SK-N-SH (cell line): ENCODE results near the gene FBXL7. TPM values are rescaled to one million over a fixed set of nuclear protein-coding genes. Genes with fewer than 3 reads are reported as not detected.

Experiments
- CTCF ChIA-PET: fragments of 300-600, 350-600 bp; formaldehyde crosslinking; extraction: SDS; loops from one replicate; lab custom pipeline; 2021; lab: Yijun Ruan, JAX
- POLR2A ChIA-PET: fragments of 350-600 bp; sonication (Branson Sonifier 250); formaldehyde crosslinking; extraction: SDS; loops from one replicate; lab custom pipeline; 2020; ENCODE audit warnings: antibody characterized with exemption, inconsistent platforms; lab: Yijun Ruan, JAX
- DNase-seq: peaks from one replicate; pipeline ENCODE4 v3.0.0; 2012
- H2AFZ ChIP-seq: fragments of 200-600 bp; sonication (generic); 2 replicates; pipeline ENCODE4 v1.8.1; 2016; ENCODE audit warnings: antibody characterized with exemption, mild to moderate bottlenecking, low read depth
- H3F3A ChIP-seq: fragments of 200-600 bp; sonication (generic); replicated peaks from 2 replicates; pipeline ENCODE3; 2016; ENCODE audit warnings: antibody characterized with exemption, mild to moderate bottlenecking; ENCODE audit not compliant: insufficient read depth
- H3K27ac ChIP-seq, 2 experiments: fragments of 200-500 bp in 1 of 2; fragments of 200-600 bp in 1 of 2; sonication (Bioruptor generic) in 1 of 2; sonication (generic), shearing (Covaris generic) in 1 of 2; 2 replicates each; pipeline versions ENCODE4 v1.5.1 to v1.6.1; 2014 to 2016; ENCODE audit warnings: low read depth in 2 of 2, inconsistent platforms in 1 of 2, low read length in 1 of 2, mild to moderate bottlenecking in 1 of 2, mixed read lengths in 1 of 2
- H3K27me3 ChIP-seq: fragments of 200-600 bp; sonication (generic), shearing (Covaris generic); 2 replicates; pipeline ENCODE4 v1.6.1; 2016; ENCODE audit warnings: mixed run types; ENCODE audit not compliant: insufficient read depth
- H3K36me3 ChIP-seq, 2 experiments: fragments of 200-500 bp in 1 of 2; fragments of 200-600 bp in 1 of 2; sonication (Bioruptor generic) in 1 of 2; sonication (generic) in 1 of 2; replicated peaks in 1 of 2; 2 replicates each; pipeline versions ENCODE3 to v1.5.1; 2014 to 2016; ENCODE audit warnings: low read length in 1 of 2, mild to moderate bottlenecking in 1 of 2; ENCODE audit not compliant: insufficient read depth in 2 of 2, control insufficient read depth in 1 of 2
- H3K4me1 ChIP-seq, 2 experiments: fragments of 200-500 bp in 1 of 2; fragments of 200-600 bp in 1 of 2; sonication (Bioruptor generic) in 1 of 2; sonication (generic), shearing (Covaris generic) in 1 of 2; 2 replicates each; pipeline versions ENCODE4 v1.5.1 to v1.6.1; 2014 to 2016; ENCODE audit warnings: low read depth in 1 of 2, low read length in 1 of 2, mixed run types in 1 of 2; ENCODE audit not compliant: insufficient read depth in 2 of 2, control insufficient read depth in 1 of 2
- H3K4me2 ChIP-seq: fragments of 200-600 bp; sonication (generic), shearing (Covaris generic); 2 replicates; pipeline ENCODE4 v1.6.1; 2017; ENCODE audit warnings: mixed run types
- H3K4me3 ChIP-seq, 2 experiments: fragments of 200-500 bp in 1 of 2; fragments of 200-600 bp in 1 of 2; sonication (Bioruptor generic) in 1 of 2; sonication (generic), shearing (Covaris generic) in 1 of 2; 2 replicates each; pipeline versions ENCODE4 v1.5.1 to v1.8.1; 2014 to 2016; ENCODE audit warnings: low read depth in 2 of 2, inconsistent platforms in 1 of 2, low read length in 1 of 2, mild to moderate bottlenecking in 1 of 2, mixed read lengths in 1 of 2, moderate library complexity in 1 of 2
- H3K79me2 ChIP-seq: fragments of 200-600 bp; sonication (generic); 2 replicates; pipeline ENCODE4 v1.8.1; 2017; ENCODE audit warnings: mild to moderate bottlenecking; ENCODE audit not compliant: insufficient read depth
- H3K9ac ChIP-seq: fragments of 200-600 bp; sonication (generic); 2 replicates; pipeline ENCODE4 v1.6.1; 2017; ENCODE audit warnings: mixed run types
- H3K9me2 ChIP-seq: fragments of 200-600 bp; sonication (generic); 2 replicates; pipeline ENCODE4 v1.6.1; 2017; ENCODE audit warnings: mixed run types
- H3K9me3 ChIP-seq: fragments of 200-600 bp; sonication (generic); 2 replicates; pipeline ENCODE4 v1.6.1; 2017; ENCODE audit warnings: mixed run types, mild to moderate bottlenecking, moderate library complexity
- H4K20me1 ChIP-seq: fragments of 200-600 bp; sonication (generic); 2 replicates; pipeline ENCODE4 v1.6.1; 2017; ENCODE audit warnings: mild to moderate bottlenecking, mixed run types; ENCODE audit not compliant: insufficient read depth
- GATA2 ChIP-seq: sonication (generic); formaldehyde crosslinking; IDR thresholded peaks from 2 replicates; pipeline ENCODE4 v1.5.0; 2020; ENCODE audit warnings: mild to moderate bottlenecking, missing genetic modification reagents
- JUND ChIP-seq: IDR thresholded peaks from 2 replicates; pipeline ENCODE4 v1.4.0; 2012
- MEF2A ChIP-seq: IDR thresholded peaks from 2 replicates; pipeline ENCODE4 v1.4.0; 2012; ENCODE audit warnings: low read depth, borderline replicate concordance
- MXI1 ChIP-seq: IDR thresholded peaks from 2 replicates; pipeline ENCODE4 v1.6.1; 2012; ENCODE audit warnings: mild to moderate bottlenecking, low read depth, low read length, improper control_type of control experiment
- NFIC ChIP-seq: IDR thresholded peaks from 2 replicates; pipeline ENCODE4 v1.4.0; 2012; ENCODE audit warnings: borderline replicate concordance
- RAD21 ChIP-seq: IDR thresholded peaks from 2 replicates; pipeline ENCODE4 v1.6.1; 2012; ENCODE audit warnings: mild to moderate bottlenecking, low read length
- RFX5 ChIP-seq: IDR thresholded peaks from 2 replicates; pipeline ENCODE4 v1.6.1; 2012; ENCODE audit warnings: mild to moderate bottlenecking, improper control_type of control experiment, low read length
- SIN3A ChIP-seq: IDR thresholded peaks from 2 replicates; pipeline ENCODE4 v1.6.1; 2012; ENCODE audit warnings: low read depth, mild to moderate bottlenecking, low read length, moderate library complexity, borderline replicate concordance
- SMC3 ChIP-seq: IDR thresholded peaks from 2 replicates; pipeline ENCODE4 v1.6.1; 2012; ENCODE audit warnings: low read depth, low read length, improper control_type of control experiment
- TAF1 ChIP-seq: IDR thresholded peaks from 2 replicates; pipeline ENCODE4 v1.6.1; 2012; ENCODE audit warnings: low read depth, mild to moderate bottlenecking, low read length, moderate library complexity, borderline replicate concordance
- TEAD4 ChIP-seq: IDR thresholded peaks from 2 replicates; pipeline ENCODE4 v1.4.0; 2012; ENCODE audit warnings: mild to moderate bottlenecking, borderline replicate concordance; ENCODE audit not compliant: insufficient read depth
- WGBS: methylation state at CpG from one replicate; pipeline ENCODE4 v1.1.6; 2017; ENCODE audit warnings: low lambda C conversion rate; 5-methylcytosine and 5-hydroxymethylcytosine counted together
- polyA plus RNA-seq, 3 experiments: library from polyadenylated mRNA; depleted of rRNA; stranded (reverse); fragments of >200 nt; gene quantifications; 2 replicates each; pipeline ENCODE4 v1.2.3, GENCODE V29; 2012
- TF ChIP-seq, protein P1 (sequence below): IDR thresholded peaks from 2 replicates; pipeline ENCODE4; 2012
- TF ChIP-seq, protein P2 (sequence below): IDR thresholded peaks from 2 replicates; pipeline ENCODE4 v1.4.0; 2012; ENCODE audit warnings: low read depth, borderline replicate concordance
- TF ChIP-seq, protein P3 (sequence below): IDR thresholded peaks from 2 replicates; pipeline ENCODE4 v1.4.0; 2012; ENCODE audit warnings: low read depth, borderline replicate concordance
- TF ChIP-seq, protein P4 (sequence below): IDR thresholded peaks from 2 replicates; pipeline ENCODE4 v1.4.0; 2012; ENCODE audit warnings: low read depth
- TF ChIP-seq, protein P5 (sequence below): IDR thresholded peaks from 2 replicates; pipeline ENCODE4 v1.6.1; 2012; ENCODE audit warnings: mild to moderate bottlenecking, low read depth, low read length, moderate library complexity
- TF ChIP-seq, protein P6 (sequence below): fragments of 150-350 bp; IDR thresholded peaks from 2 replicates; pipeline ENCODE4 v1.6.1; 2016; ENCODE audit warnings: mild to moderate bottlenecking, low read depth, low read length

The FBXL7 gene
- polyA plus RNA-seq, 1 of the 3 experiments (the other 2 are of a cell fraction) = 7.0 TPM

DNA sequence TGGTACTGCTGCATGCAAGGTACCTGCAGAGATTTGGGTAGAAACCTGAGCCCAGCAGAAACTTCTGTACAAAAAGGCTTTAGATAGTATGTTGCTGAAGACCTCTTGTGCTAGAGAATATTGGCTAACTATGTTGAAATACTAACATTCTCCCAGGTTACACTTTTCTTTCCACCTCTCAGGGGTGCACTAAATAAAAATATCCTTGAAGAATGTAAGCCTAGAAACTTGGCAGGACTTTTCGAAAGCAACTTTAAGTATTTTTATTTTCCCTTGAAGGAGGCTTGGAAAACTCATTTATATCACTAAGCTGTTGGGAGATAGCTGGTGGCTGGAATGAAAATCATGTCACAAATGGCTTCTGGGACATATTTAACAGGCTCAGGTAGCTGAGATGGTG lies 50.0 kb downstream of the FBXL7 start (continued):
- TF ChIP-seq SIN3A (no peak), MXI1 (no peak), JUND (no peak)

DNA sequence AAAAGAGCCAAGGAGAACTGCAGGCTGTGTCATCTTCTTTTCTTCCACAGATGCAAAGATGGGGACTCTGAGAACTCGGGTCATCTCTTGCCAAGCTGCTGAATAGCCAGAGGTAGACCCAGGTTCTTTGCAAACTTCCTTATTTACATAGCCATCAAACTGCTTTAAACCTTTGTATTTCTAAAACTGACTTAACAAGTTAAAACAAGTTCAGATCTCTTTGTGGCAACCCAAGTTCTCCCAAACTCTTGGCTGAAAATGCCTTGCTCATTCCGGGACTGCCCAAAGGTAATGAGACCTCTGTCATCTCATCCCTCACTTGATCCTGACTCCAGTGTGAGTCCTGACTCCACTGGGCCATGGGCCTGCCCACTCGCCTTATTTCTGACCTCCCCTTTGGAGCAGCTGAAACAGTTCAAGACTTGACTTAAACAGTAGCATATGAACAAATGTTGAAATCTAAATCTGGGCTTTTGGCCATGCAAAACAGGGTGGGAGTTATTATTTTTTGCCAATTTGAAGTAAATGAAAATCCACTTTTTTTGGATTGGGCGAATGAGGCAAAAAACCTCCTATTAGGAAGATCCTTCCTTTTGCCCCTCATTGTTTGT lies 50.6 kb downstream of the FBXL7 start:
- ChIA-PET POLR2A (no interaction called here), CTCF (interaction anchor here (0.6 to 0.7 kb wide), 2 partner anchors 8 to 20 kb away, joined by 3 read pairs; no protein-coding TSS in a partner anchor)
- no peaks in the 10 kb centered on the region; a peak in 1 of 4 replicates for H3K4me1 ChIP-seq
- no peaks in the 10 kb centered on the region for H4K20me1 ChIP-seq
- H3K4me2 ChIP-seq = no peak overlapping the region
- H3F3A ChIP-seq = no peaks in the 10 kb centered on the region
- TF ChIP-seq SMC3 (no peak), MXI1 (no peak), MEF2A (no peak), NFIC (no peak), RFX5 (no peak), TAF1 (no peak), SIN3A (no peak), TEAD4 (no peak)
- TF ChIP-seq, protein P1, sequence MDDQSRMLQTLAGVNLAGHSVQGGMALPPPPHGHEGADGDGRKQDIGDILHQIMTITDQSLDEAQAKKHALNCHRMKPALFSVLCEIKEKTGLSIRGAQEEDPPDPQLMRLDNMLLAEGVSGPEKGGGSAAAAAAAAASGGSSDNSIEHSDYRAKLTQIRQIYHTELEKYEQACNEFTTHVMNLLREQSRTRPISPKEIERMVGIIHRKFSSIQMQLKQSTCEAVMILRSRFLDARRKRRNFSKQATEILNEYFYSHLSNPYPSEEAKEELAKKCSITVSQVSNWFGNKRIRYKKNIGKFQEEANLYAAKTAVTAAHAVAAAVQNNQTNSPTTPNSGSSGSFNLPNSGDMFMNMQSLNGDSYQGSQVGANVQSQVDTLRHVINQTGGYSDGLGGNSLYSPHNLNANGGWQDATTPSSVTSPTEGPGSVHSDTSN = no peak
- TF ChIP-seq, protein P2, sequence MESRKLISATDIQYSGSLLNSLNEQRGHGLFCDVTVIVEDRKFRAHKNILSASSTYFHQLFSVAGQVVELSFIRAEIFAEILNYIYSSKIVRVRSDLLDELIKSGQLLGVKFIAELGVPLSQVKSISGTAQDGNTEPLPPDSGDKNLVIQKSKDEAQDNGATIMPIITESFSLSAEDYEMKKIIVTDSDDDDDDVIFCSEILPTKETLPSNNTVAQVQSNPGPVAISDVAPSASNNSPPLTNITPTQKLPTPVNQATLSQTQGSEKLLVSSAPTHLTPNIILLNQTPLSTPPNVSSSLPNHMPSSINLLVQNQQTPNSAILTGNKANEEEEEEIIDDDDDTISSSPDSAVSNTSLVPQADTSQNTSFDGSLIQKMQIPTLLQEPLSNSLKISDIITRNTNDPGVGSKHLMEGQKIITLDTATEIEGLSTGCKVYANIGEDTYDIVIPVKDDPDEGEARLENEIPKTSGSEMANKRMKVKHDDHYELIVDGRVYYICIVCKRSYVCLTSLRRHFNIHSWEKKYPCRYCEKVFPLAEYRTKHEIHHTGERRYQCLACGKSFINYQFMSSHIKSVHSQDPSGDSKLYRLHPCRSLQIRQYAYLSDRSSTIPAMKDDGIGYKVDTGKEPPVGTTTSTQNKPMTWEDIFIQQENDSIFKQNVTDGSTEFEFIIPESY = no peak
- 76% methylated on average over 4 of the region's 4 CpGs for WGBS
- no peak overlapping the region for H3K4me3 ChIP-seq
- no peak for DNase-seq
- H3K9me2 ChIP-seq = no peaks in the 10 kb centered on the region
- no peak overlapping the region for H3K27ac ChIP-seq
- no peak overlapping the region for H2AFZ ChIP-seq
- H3K27me3 ChIP-seq = no peaks in the 10 kb centered on the region
- no peaks in the 10 kb centered on the region for H3K9me3 ChIP-seq
- no peaks in the 10 kb centered on the region for H3K36me3 ChIP-seq
- H3K9ac ChIP-seq = no peak overlapping the region
- no peaks in the 10 kb centered on the region; the same call in 1 of the 2 replicates for H3K79me2 ChIP-seq

DNA sequence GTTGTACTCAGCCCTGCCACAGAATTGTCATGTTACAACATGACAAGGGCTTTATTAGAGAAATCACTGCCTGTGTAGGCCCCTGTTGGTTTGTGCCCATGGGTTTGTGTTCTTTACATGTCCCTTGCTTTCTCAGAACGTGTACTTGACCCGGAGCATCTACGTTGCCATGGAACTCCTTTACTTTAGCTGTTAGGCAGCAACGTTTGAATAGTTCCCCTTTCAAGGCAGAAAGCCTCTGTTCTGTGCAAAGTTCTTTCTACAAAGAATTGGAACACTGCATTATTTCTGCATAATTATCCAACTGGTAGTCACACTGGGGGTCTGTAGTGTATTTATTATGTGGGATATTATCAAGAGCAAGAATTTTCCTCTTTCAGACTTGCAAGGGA lies 51.1 kb downstream of the FBXL7 start:
- Histone ChIP-seq H3K36me3 (no peaks in the 10 kb centered on the region), H3K4me2 (no peak overlapping the region), H4K20me1 (no peaks in the 10 kb centered on the region), H2AFZ (no peak overlapping the region), H3K4me3 (no peak overlapping the region), H3K27me3 (no peaks in the 10 kb centered on the region), H3K27ac (no peak overlapping the region), H3K9ac (no peak overlapping the region), H3K4me1 (no peaks in the 10 kb centered on the region; a peak in 1 of 4 replicates), H3K9me2 (no peaks in the 10 kb centered on the region), H3F3A (no peaks in the 10 kb centered on the region), H3K9me3 (no peaks in the 10 kb centered on the region), H3K79me2 (no peaks in the 10 kb centered on the region; the same call in 1 of the 2 replicates)
- no peak for DNase-seq
- ChIA-PET POLR2A (no interaction called here), CTCF (no interaction called here)
- WGBS = 89% methylated on average over 4 of the region's 4 CpGs
- TF ChIP-seq RAD21 (no peak), TEAD4 (no peak), GATA2 (CRISPR knock-in tag) (no peak)
- TF ChIP-seq, protein P3, sequence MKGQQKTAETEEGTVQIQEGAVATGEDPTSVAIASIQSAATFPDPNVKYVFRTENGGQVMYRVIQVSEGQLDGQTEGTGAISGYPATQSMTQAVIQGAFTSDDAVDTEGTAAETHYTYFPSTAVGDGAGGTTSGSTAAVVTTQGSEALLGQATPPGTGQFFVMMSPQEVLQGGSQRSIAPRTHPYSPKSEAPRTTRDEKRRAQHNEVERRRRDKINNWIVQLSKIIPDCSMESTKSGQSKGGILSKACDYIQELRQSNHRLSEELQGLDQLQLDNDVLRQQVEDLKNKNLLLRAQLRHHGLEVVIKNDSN = no peak
- TF ChIP-seq, protein P4, sequence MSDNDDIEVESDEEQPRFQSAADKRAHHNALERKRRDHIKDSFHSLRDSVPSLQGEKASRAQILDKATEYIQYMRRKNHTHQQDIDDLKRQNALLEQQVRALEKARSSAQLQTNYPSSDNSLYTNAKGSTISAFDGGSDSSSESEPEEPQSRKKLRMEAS = no peak
- TF ChIP-seq, protein P5, sequence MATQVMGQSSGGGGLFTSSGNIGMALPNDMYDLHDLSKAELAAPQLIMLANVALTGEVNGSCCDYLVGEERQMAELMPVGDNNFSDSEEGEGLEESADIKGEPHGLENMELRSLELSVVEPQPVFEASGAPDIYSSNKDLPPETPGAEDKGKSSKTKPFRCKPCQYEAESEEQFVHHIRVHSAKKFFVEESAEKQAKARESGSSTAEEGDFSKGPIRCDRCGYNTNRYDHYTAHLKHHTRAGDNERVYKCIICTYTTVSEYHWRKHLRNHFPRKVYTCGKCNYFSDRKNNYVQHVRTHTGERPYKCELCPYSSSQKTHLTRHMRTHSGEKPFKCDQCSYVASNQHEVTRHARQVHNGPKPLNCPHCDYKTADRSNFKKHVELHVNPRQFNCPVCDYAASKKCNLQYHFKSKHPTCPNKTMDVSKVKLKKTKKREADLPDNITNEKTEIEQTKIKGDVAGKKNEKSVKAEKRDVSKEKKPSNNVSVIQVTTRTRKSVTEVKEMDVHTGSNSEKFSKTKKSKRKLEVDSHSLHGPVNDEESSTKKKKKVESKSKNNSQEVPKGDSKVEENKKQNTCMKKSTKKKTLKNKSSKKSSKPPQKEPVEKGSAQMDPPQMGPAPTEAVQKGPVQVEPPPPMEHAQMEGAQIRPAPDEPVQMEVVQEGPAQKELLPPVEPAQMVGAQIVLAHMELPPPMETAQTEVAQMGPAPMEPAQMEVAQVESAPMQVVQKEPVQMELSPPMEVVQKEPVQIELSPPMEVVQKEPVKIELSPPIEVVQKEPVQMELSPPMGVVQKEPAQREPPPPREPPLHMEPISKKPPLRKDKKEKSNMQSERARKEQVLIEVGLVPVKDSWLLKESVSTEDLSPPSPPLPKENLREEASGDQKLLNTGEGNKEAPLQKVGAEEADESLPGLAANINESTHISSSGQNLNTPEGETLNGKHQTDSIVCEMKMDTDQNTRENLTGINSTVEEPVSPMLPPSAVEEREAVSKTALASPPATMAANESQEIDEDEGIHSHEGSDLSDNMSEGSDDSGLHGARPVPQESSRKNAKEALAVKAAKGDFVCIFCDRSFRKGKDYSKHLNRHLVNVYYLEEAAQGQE = no peak
- TF ChIP-seq, protein P6, sequence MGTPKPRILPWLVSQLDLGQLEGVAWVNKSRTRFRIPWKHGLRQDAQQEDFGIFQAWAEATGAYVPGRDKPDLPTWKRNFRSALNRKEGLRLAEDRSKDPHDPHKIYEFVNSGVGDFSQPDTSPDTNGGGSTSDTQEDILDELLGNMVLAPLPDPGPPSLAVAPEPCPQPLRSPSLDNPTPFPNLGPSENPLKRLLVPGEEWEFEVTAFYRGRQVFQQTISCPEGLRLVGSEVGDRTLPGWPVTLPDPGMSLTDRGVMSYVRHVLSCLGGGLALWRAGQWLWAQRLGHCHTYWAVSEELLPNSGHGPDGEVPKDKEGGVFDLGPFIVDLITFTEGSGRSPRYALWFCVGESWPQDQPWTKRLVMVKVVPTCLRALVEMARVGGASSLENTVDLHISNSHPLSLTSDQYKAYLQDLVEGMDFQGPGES = no peak
